Activated CD8-positive, alpha-beta memory T cell treated with anti-CD3 and anti-CD28 coated beads for 1 hour (primary cell): ENCODE data around the gene FAM193B.
"Not testable (repeated sequence)": the region's sequence is repeated elsewhere in the genome, so short reads cannot be mapped to it uniquely, and the experiment has no call there.

Source experiments
- DNase-seq, 2 donors: peaks; one replicate each; pipeline ENCODE4 v3.0.0-alpha.2; 2020; ENCODE audit warnings: low read depth in 1 of 2; ENCODE audit errors: extremely low read depth in 1 of 2

The FAM193B gene

GRCh38 chr5:177539411-177539810 is 15.0 kb downstream of the FAM193B start:
- no peak for DNase-seq

DNA sequence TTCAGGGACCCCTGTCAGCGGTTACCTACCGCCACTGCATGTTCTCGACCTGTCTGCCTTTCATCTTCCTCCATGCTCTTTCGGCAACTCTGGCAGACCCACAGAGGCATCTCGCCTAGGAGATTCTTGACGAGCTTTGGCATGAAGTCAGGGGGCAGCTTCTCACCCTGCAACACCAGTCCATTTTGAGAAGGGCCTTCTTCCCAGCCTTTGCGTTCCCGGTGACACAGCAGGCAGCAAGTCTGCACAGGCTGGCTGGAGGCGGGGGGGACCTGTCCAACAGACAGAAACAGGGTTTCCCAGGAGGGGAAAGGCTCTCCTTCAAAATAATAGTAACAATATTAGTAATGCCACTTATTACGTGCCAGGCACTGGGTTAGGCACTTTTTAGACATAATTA is 15.5 kb downstream of the FAM193B start:
- no peak for DNase-seq

DNA sequence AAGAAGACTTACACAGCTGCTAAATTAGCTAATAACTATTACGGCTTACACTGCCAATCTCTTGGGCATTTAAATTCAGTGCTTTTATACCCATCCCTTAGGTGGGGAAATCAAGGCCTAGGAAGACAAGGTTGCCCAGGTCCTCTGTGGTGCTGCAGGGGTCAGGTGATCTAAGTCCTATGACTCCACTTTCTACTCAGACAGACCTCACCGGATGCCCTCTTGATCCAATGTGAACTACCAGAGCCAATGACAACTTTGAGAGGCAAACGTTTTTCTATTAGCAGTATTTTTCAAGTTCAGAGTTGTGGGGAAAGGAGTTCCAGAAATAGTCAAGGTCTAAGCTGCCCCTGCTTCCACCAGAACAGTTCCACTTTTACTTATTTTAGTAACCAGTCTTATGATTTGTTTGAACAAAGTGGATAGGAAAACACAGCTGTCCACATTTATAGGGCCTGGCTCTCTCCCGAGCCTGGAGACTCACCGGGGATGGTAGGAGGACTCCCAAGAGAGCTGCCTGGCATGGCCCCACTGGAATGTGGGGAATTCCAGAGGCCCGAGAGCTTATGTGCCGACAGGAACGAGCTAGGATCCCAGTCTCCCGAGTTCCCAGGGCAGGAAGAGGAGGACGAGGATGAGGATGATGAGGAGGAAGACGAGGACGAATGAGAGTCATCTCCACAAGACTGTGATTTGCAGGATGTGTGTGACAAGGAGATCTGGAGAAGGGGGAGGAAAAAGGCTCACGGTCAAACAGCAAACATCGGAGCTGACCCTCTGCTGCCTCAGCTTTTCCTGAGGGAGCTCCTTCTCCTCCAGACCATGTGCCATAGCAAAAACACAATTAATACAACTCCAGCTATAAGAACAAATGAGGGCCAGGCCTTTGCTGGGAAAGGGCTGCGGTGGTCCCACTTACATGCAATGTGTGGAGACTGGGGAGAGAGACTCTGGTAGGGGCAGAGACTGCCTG is 16.7 kb downstream of the FAM193B start:
- no peak for DNase-seq

- DNase-seq: no peak
These were observed 18.0 kb downstream of the FAM193B start for GRCh38 chr5:177536386-177536785.

DNA sequence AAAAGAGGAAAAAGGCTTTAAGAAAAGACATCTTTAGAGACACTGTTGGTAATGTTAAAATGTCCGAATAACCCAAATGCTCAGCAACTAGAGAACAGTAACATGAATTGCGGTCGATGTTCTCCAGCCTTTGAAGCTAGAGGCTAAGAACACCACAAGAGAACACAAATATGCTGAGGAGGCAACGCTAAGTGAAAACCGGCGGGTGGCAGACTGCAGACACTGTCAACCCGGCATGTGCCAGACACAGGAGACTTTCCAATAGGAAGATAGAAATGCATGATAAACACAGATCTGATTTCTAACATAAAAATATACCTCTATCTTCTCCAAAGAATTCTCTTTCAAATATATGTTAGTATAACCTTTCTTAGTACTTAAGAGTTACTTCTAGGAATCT is 19.2 kb downstream of the FAM193B start:
- DNase-seq: no peak

GRCh38 chr5:177534433-177534832 is 19.9 kb downstream of the FAM193B start:
- DNase-seq: not testable (repeated sequence)

- DNase-seq: no peak
These were observed 23.0 kb downstream of the FAM193B start for GRCh38 chr5:177531209-177531940.

DNA sequence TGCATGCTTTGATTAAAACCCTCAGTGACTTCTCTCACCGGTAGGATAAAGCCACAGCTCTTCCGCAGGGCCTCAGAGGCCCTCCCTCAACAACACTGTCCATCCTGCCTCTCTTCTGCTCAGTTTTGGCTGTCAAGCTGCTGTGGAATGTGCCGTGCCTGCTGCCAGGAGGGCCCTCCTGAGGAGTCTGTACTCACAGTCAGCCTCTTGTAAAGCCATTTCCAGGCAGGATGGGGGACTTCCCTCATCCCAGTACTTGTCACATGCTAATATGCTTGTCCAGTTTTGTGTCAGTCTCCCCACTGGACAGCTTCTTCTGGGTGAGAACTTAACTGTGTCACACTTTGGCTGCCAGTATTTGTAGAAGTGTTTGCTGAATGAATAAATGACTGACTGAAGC is 23.7 kb downstream of the FAM193B start:
- no peak for DNase-seq

GRCh38 chr5:177529247-177530203 is 24.8 kb downstream of the FAM193B start:
- no peak for DNase-seq

- no peak for DNase-seq
These were observed 25.7 kb downstream of the FAM193B start for GRCh38 chr5:177528631-177529030.

- no peak for DNase-seq
These were observed 26.8 kb downstream of the FAM193B start for GRCh38 chr5:177527595-177527994.

- no peak for DNase-seq
These were observed 27.6 kb downstream of the FAM193B start for GRCh38 chr5:177526791-177527190.

DNA sequence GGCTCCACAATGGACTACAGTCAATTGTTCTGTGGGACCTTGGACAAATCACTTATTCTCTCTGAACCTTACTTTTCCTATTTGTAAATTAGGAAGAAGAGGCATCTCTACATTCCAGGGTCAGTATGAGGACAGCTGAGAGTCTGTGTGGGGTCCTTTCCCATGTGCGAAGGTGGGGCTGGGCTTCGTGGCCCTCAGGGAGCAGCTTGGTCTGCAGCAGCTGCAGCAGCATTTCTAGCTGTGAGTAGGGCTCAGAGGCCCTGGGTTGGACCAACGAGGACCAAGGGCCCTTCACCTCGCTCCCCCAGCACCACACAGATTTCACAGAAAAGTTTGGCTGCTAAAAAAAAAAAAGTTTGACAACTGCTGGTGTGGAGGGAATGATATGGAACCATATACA is 28.2 kb downstream of the FAM193B start:
- no peak for DNase-seq

DNA sequence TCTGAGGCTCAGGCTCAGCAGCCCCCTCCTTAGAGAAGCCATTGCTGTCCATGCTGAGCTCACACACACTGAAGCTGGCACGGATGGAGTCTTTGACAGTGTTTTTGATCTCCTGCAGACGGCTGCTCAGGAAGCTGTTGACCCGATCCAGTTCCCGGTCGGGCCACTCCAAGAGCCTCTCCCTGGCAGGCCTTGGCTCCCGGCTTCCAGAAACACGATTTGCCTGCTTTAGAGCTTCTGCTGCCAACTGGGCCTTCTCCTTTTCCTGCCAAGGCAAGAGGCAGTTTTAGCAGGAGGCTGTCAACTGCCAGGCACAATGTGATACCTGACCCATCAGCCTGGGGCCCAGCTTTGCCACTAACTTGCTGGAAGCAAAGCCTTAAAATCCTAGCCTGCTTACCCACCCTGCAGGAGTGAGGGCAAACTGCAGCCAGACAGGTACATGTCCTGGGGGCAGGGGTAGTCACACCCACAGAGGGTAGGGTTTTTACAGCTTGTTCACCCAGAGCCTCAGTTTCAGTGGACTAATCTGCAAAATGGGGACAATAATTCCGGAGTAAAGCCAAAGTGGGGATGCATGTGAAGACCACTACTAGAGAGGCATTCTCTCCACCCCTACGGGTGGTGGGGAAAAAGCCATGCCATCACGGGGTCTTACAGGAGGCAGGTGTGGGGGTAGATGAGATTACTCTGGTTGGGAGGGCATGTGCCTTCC is 29.3 kb downstream of the FAM193B start:
- DNase-seq: no peak

GRCh38 chr5:177524539-177524900 is 29.8 kb downstream of the FAM193B start:
- DNase-seq: no peak

GRCh38 chr5:177523711-177524538 is 30.4 kb downstream of the FAM193B start:
- no peak for DNase-seq

DNA sequence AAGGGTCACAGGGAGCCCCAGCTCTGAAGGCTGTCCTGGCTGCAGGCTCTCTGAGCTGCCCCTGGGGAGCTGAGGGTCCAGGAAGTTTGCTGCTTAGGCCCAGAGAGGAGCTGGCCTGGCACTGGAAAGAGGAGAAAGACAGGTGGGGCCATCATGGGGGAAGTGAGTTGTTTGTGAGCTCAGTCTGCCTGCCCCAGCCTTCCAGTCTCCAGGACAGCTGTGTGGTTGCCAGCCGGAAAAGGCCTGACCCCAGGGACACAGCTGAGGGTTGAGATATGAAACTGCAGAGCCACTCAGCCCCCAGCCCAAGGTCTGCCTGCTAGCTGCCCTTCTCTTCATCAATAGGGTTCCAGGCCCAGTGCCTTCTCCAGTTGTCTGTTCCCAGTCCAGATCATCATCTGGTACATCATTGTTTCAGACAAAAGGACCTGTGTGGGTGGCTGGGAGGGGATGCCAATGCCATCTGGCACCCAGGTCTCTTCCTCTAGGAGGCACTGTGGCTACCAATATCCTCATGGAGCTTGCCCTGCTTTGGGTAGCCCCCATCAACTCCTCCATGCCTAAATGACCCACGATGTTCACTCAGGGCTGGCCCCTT is 33.3 kb downstream of the FAM193B start:
- DNase-seq: no peak

DNA sequence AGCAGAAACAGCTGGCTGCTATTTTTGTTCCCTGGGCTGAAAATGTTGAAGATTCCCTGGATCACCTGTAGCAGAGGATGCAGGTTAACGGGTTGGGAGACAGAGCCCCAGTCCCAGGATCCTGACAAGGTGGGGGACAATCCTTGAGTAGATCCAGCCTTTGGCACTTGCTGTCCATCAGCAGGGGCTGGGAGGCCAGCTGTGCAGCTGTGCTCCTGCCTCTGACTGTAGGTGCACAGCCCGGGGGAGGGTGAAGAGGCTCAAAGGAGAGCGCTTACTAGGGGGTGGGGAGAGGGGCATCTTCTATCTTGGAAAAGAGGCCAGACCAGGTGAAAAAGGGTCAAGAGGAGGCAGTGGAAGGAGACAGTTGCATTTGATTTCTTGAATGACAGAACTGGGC is 34.1 kb downstream of the FAM193B start:
- no peak for DNase-seq
